WERI-Rb-1 (cell line): ENCODE data around the gene PIGM.

ENCODE experiments used
- DNase-seq: peaks from one replicate; pipeline ENCODE4 v3.0.0-alpha.2; 2020
- H3K27ac ChIP-seq: fragments of 250-450 bp; sonication (Bioruptor Pico); 2 replicates; pipeline ENCODE4 v1.5.1; 2020; ENCODE audit warnings: mild to moderate bottlenecking, moderate library complexity
- H3K27me3 ChIP-seq: fragments of 250-450 bp; sonication (Bioruptor Pico); 2 replicates; pipeline ENCODE4 v1.5.1; 2021; ENCODE audit warnings: mild to moderate bottlenecking, low read depth, moderate library complexity; ENCODE audit not compliant: insufficient read depth, severe bottlenecking
- H3K36me3 ChIP-seq: fragments of 250-450 bp; sonication (Bioruptor Pico); 2 replicates; pipeline ENCODE4 v1.5.1; 2020; ENCODE audit warnings: mild to moderate bottlenecking, moderate library complexity
- H3K4me3 ChIP-seq: 2 replicates; pipeline ENCODE4 v1.5.1; 2011; ENCODE audit warnings: low read depth, mild to moderate bottlenecking, control low read depth, low read length
- H3K9me3 ChIP-seq: fragments of 250-450 bp; sonication (Bioruptor Pico); 2 replicates; pipeline ENCODE4 v1.5.1; 2021; ENCODE audit warnings: mild to moderate bottlenecking, moderate library complexity; ENCODE audit not compliant: severe bottlenecking
- TF ChIP-seq, protein P1 (sequence below): IDR thresholded peaks from 2 replicates; pipeline ENCODE4 v1.5.1; 2011; ENCODE audit warnings: low read depth, mild to moderate bottlenecking, control low read depth, inconsistent platforms, low read length

The PIGM gene

GRCh38 chr1:159985473-159985872, 46.3 kb downstream of the PIGM start:
- no peak overlapping the region for H3K27ac ChIP-seq
- peak; percentile 7 for DNase-seq
- no peaks in the 10 kb centered on the region for H3K27me3 ChIP-seq

DNA sequence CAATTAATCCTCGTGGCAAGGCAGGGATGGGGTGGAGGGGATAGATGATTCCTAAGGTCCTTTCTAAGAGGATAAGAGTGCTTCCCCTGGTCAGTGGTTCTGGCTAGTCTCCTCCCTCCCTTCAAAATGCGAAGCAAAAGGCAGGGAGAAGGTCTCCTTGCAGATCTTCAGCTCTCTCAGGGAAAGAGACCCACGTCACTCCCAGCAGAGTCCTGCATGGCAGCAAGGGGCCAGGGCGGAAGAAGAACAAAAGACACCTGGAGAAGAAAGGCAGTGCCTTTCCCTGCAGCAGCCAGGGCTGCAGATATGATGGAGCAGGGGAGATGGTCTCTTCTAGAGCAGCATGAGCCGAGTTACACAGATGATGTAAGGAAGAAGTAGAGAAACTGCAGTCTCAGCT, 48.1 kb downstream of the PIGM start:
- TF ChIP-seq, protein P1, sequence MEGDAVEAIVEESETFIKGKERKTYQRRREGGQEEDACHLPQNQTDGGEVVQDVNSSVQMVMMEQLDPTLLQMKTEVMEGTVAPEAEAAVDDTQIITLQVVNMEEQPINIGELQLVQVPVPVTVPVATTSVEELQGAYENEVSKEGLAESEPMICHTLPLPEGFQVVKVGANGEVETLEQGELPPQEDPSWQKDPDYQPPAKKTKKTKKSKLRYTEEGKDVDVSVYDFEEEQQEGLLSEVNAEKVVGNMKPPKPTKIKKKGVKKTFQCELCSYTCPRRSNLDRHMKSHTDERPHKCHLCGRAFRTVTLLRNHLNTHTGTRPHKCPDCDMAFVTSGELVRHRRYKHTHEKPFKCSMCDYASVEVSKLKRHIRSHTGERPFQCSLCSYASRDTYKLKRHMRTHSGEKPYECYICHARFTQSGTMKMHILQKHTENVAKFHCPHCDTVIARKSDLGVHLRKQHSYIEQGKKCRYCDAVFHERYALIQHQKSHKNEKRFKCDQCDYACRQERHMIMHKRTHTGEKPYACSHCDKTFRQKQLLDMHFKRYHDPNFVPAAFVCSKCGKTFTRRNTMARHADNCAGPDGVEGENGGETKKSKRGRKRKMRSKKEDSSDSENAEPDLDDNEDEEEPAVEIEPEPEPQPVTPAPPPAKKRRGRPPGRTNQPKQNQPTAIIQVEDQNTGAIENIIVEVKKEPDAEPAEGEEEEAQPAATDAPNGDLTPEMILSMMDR: no peak
- peaks cover 8% of the 10 kb centered on the region for H3K9me3 ChIP-seq
- no peaks in the 10 kb centered on the region for H3K36me3 ChIP-seq
- DNase-seq: peak; percentile 71
- peak overlapping the region; percentile 65 for H3K27ac ChIP-seq
- H3K4me3 ChIP-seq: no peak overlapping the region; the same call in 1 of the 2 replicates
- no peaks in the 10 kb centered on the region for H3K27me3 ChIP-seq

More at GRCh38 chr1:159985473-159985872, 46.3 kb downstream of the PIGM start:
- H3K4me3 ChIP-seq: no peak overlapping the region
- no peaks in the 10 kb centered on the region for H3K36me3 ChIP-seq
- peaks cover 8% of the 10 kb centered on the region for H3K9me3 ChIP-seq
- TF ChIP-seq, protein P1: no peak

DNA sequence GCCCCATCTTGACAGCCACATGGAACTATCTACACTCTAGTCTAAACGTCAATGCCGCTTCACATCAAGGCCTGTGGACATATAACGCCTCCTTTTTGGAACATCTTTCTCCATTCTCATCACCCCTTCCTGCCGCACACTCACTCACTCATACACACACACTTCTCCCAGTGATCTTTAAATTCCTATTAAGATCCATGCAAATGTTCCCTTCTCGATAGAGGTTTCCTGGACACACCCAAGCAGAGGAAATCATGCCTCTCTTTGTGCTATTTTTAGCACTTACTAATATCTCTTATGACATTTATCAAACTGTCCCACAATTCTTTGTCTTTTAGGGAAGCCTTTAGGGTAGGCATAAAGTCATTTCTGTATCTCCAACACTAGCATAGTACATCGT, 49.5 kb downstream of the PIGM start:
- no peaks in the 10 kb centered on the region for H3K36me3 ChIP-seq
- H3K27me3 ChIP-seq: no peaks in the 10 kb centered on the region
- H3K9me3 ChIP-seq: peaks cover 8% of the 10 kb centered on the region
- no peak overlapping the region for H3K27ac ChIP-seq
- no peak overlapping the region for H3K4me3 ChIP-seq
- DNase-seq: no peak
- TF ChIP-seq, protein P1: no peak

DNA sequence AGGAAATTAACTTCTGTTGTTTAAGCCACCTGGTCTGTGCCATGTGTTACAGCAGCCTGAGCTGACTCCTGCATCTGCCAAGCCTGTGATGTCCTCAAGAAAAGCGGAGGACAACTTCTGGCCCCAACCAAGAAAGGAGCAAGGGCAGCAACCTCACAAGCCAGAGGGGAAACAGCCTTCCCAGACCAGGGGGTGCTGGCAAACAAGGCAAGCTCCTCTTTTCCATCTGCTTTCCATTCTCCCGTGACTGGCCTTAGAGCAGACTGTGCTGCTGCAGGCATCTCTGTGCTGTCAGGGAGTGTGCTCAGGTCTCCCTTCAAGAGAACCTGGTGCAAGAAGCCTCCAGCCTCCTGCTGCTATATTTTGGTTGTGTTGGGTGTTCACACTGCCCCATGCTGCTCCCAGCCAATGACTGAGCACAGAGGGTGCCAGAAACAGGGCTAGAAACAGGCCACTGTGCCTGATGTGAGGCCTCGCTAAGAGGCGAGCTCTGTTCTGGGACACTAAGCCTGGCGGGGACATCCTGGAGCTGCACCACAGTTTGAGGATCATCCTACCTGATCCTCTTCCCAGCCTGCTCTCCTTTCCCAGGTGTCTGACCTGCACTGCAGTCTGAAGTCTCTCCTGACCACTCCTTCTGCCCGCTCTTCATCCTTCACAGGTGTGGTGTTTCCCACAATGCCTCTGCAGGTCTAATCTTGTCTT, 50.3 kb downstream of the PIGM start:
- DNase-seq: peak; percentile 13
- H3K27me3 ChIP-seq: no peaks in the 10 kb centered on the region
- H3K36me3 ChIP-seq: no peaks in the 10 kb centered on the region
- TF ChIP-seq, protein P1: no peak
- peaks cover 8% of the 10 kb centered on the region for H3K9me3 ChIP-seq
- H3K27ac ChIP-seq: no peak overlapping the region
- no peak overlapping the region for H3K4me3 ChIP-seq

DNA sequence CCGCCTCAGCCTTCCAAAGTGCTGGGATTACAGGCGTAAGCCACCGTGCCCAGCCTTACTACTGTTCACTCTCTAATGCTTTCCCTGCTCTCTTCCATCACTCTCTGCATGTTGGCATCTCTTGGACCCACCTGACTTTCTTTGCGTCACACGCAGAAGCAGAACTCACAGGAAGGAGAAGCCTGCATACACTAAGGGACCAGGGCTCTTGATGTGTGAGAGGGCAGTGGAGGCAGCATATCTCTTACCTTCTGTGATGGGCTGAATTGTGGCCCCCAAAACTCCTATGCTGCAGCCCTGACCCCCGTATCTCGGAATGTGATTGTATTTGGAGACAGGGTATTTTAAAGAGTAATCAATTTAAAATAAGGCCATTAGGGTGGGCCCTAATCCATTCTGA, 51.0 kb downstream of the PIGM start:
- Histone ChIP-seq H3K9me3 (peaks cover 8% of the 10 kb centered on the region), H3K4me3 (no peak overlapping the region), H3K27ac (no peak overlapping the region), H3K27me3 (no peaks in the 10 kb centered on the region), H3K36me3 (no peaks in the 10 kb centered on the region)
- DNase-seq: peak; percentile 6
- TF ChIP-seq, protein P1: no peak

GRCh38 chr1:159980076-159980475, 51.7 kb downstream of the PIGM start:
- no peak overlapping the region for H3K27ac ChIP-seq
- DNase-seq: peak; percentile 3
- no peaks in the 10 kb centered on the region for H3K36me3 ChIP-seq
- no peaks in the 10 kb centered on the region for H3K27me3 ChIP-seq
- peaks cover 8% of the 10 kb centered on the region for H3K9me3 ChIP-seq
- no peak overlapping the region for H3K4me3 ChIP-seq
- TF ChIP-seq, protein P1: no peak
